HG03039 (cell line): ENCODE measurements around the gene EMC10.

Experiments
- ATAC-seq: cut with Tn5 transposase; IDR thresholded peaks from one replicate; pipeline ENCODE4 v1.9.1; 2021; ENCODE audit warnings: mild to moderate bottlenecking, moderate library complexity; ENCODE audit not compliant: unreplicated experiment

The EMC10 gene

GRCh38 chr19:50537769-50538230 lies 61.5 kb downstream of the EMC10 start:
- no peak for ATAC-seq
